MM.1S (cell line): ENCODE results near the gene ZNF236.

Source experiments
- DNase-seq: peaks from one replicate; pipeline ENCODE4 v3.0.0-alpha.2; 2015
- H2AFZ ChIP-seq: fragments of 300-600 bp; sonication (generic); 2 replicates; pipeline ENCODE4 v1.6.0; 2016; ENCODE audit warnings: antibody characterized with exemption, low read length
- H3F3A ChIP-seq: fragments of 300-600 bp; sonication (generic); 2 replicates; pipeline ENCODE4 v1.6.1; 2016; ENCODE audit warnings: mild to moderate bottlenecking, antibody characterized with exemption, low read length, moderate library complexity, mixed read lengths; ENCODE audit not compliant: insufficient read depth
- H3K27ac ChIP-seq: fragments of 300-600 bp; sonication (generic); 2 replicates; pipeline ENCODE4 v1.5.1; 2016; ENCODE audit warnings: mild to moderate bottlenecking, low read length
- H3K27me3 ChIP-seq: fragments of 300-600 bp; sonication (generic); replicated peaks from 2 replicates; pipeline ENCODE4 v1.6.0; 2016; ENCODE audit warnings: low read length; ENCODE audit not compliant: insufficient read depth
- H3K36me3 ChIP-seq: fragments of 300-600 bp; sonication (generic); replicated peaks from 2 replicates; pipeline ENCODE4 v1.6.1; 2016; ENCODE audit warnings: mild to moderate bottlenecking, low read length, mixed read lengths; ENCODE audit not compliant: insufficient read depth
- H3K4me1 ChIP-seq: fragments of 300-600 bp; sonication (generic); 2 replicates; pipeline ENCODE4 v1.6.1; 2016; ENCODE audit warnings: low read length, mixed read lengths
- H3K4me2 ChIP-seq: fragments of 300-600 bp; sonication (generic); 2 replicates; pipeline ENCODE4 v1.6.0; 2016; ENCODE audit warnings: low read depth, low read length
- H3K4me3 ChIP-seq: fragments of 300-600 bp; sonication (generic); 2 replicates; pipeline ENCODE4 v1.5.1; 2016; ENCODE audit warnings: low read length, mixed read lengths
- H3K79me2 ChIP-seq: fragments of 300-600 bp; sonication (generic); 2 replicates; pipeline ENCODE4 v1.6.1; 2016; ENCODE audit warnings: mixed run types, low read length, mixed read lengths
- H3K9ac ChIP-seq: fragments of 300-600 bp; sonication (generic); 2 replicates; pipeline ENCODE4 v1.6.1; 2016; ENCODE audit warnings: low read length, mixed read lengths
- H3K9me2 ChIP-seq: fragments of 300-600 bp; sonication (generic); replicated peaks from 2 replicates; pipeline ENCODE4 v1.6.1; 2016; ENCODE audit warnings: mild to moderate bottlenecking, low read length, mixed read lengths; ENCODE audit not compliant: insufficient read depth
- H3K9me3 ChIP-seq: fragments of 300-600 bp; sonication (generic); replicated peaks from 2 replicates; pipeline ENCODE4 v1.6.1; 2016; ENCODE audit warnings: mild to moderate bottlenecking, low read length, mixed read lengths; ENCODE audit not compliant: insufficient read depth
- H4K20me1 ChIP-seq: fragments of 300-600 bp; sonication (generic); 2 replicates; pipeline ENCODE4 v1.6.1; 2016; ENCODE audit warnings: mild to moderate bottlenecking, low read length, moderate library complexity, mixed read lengths; ENCODE audit not compliant: insufficient read depth
- EZH2 ChIP-seq: fragments of 300-600 bp; sonication (generic); optimal IDR thresholded peaks from 2 replicates; pipeline ENCODE3; 2017; ENCODE audit warnings: low read depth, mild to moderate bottlenecking, antibody characterized with exemption, low read length, mixed read lengths
- EZH2phosphoT487 ChIP-seq: fragments of 300-600 bp; sonication (generic); IDR thresholded peaks from 2 replicates; pipeline ENCODE4 v1.6.1; 2018; ENCODE audit warnings: antibody characterized with exemption, low read length
- TF ChIP-seq, protein P1 (sequence below): fragments of 300-600 bp; sonication (generic); IDR thresholded peaks from 2 replicates; pipeline ENCODE4 v1.5.1; 2016; ENCODE audit warnings: antibody characterized with exemption, low read length, mixed read lengths

The ZNF236 gene

DNA sequence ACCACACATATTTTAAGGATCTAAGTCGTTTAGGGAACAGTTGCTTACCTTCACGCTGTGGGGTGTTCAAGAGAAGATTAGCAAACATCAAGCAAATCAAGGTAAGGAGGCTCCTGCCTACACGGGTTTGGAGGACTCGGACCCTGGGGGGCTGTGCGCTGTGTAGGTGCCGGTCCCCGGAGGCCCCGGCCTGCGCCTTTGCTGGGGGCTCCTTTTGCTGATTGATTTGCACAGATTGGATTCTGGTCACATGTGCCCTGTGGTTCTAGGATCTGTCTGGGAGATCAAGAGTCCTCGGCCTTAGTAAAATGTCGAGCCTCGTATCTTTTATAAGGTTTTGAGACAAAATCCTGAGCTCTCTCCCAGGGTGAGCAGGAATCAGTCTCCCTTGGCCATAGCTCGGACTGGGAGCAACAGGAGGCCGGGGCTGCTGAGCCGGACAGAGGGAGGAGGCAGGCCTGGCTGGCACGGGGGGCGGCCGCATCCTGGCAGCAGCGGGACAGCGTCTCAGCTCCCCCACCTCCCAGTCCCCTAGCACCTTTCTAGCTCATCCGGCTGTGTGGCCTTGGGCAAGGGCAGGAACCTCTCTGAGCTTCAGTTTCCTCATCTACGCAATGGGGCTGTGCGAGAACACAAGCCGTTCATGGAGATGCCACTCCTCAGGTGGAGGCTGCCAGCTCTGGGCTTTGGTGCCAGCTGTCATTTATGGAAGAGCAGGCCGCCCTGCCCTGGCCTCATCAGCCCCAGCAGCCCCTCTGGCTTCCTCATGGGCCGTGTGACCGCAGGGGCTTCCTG lies 163.0 kb downstream of the ZNF236 start:
- TF ChIP-seq, protein P1, sequence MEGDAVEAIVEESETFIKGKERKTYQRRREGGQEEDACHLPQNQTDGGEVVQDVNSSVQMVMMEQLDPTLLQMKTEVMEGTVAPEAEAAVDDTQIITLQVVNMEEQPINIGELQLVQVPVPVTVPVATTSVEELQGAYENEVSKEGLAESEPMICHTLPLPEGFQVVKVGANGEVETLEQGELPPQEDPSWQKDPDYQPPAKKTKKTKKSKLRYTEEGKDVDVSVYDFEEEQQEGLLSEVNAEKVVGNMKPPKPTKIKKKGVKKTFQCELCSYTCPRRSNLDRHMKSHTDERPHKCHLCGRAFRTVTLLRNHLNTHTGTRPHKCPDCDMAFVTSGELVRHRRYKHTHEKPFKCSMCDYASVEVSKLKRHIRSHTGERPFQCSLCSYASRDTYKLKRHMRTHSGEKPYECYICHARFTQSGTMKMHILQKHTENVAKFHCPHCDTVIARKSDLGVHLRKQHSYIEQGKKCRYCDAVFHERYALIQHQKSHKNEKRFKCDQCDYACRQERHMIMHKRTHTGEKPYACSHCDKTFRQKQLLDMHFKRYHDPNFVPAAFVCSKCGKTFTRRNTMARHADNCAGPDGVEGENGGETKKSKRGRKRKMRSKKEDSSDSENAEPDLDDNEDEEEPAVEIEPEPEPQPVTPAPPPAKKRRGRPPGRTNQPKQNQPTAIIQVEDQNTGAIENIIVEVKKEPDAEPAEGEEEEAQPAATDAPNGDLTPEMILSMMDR = no peak
- no peak for TF ChIP-seq EZH2phosphoT487
- no peak for TF ChIP-seq EZH2
- Histone ChIP-seq H3K4me3 (no peak overlapping the region), H3F3A (no peaks in the 10 kb centered on the region), H3K27ac (no peak overlapping the region), H3K9me3 (no peaks in the 10 kb centered on the region), H2AFZ (no peak overlapping the region), H3K9me2 (no peaks in the 10 kb centered on the region), H4K20me1 (no peaks in the 10 kb centered on the region), H3K27me3 (no peaks in the 10 kb centered on the region), H3K79me2 (no peaks in the 10 kb centered on the region), H3K9ac (no peak overlapping the region), H3K4me1 (no peaks in the 10 kb centered on the region), H3K36me3 (no peaks in the 10 kb centered on the region), H3K4me2 (no peak overlapping the region)
- no peak for DNase-seq

DNA sequence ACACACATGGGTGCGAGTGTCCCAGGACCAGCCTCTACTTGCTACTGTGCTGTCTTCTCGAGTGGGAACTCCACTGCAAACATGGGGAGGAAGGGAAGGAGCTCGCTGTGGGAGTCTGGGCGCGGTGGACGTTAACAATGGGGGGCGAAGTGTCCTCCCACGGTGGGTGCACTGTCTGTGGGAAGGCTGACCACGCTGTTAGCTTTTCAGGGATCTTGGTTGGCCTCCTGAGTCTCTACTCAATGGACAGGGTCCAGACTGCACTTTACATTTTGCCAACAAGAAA lies 163.5 kb downstream of the ZNF236 start:
- H3K4me1 ChIP-seq = no peaks in the 10 kb centered on the region
- H3K9me3 ChIP-seq = no peaks in the 10 kb centered on the region
- no peak overlapping the region for H3K27ac ChIP-seq
- H2AFZ ChIP-seq = no peak overlapping the region
- no peaks in the 10 kb centered on the region for H3K36me3 ChIP-seq
- no peaks in the 10 kb centered on the region for H3F3A ChIP-seq
- no peaks in the 10 kb centered on the region for H4K20me1 ChIP-seq
- H3K9me2 ChIP-seq = no peaks in the 10 kb centered on the region
- no peak for DNase-seq
- no peak overlapping the region for H3K4me2 ChIP-seq
- H3K27me3 ChIP-seq = no peaks in the 10 kb centered on the region
- no peak overlapping the region for H3K9ac ChIP-seq
- no peak overlapping the region for H3K4me3 ChIP-seq
- no peaks in the 10 kb centered on the region for H3K79me2 ChIP-seq
- TF ChIP-seq EZH2 (no peak), EZH2phosphoT487 (no peak)
- TF ChIP-seq, protein P1 = no peak

GRCh38 chr18:76986406-76986805 lies 164.0 kb downstream of the ZNF236 start:
- Histone ChIP-seq H3K27ac (no peak overlapping the region), H3K9ac (no peak overlapping the region), H3F3A (no peaks in the 10 kb centered on the region), H2AFZ (no peak overlapping the region), H3K27me3 (no peaks in the 10 kb centered on the region), H3K4me3 (no peak overlapping the region), H3K9me3 (no peaks in the 10 kb centered on the region), H4K20me1 (no peaks in the 10 kb centered on the region), H3K36me3 (no peaks in the 10 kb centered on the region), H3K9me2 (no peaks in the 10 kb centered on the region), H3K79me2 (no peaks in the 10 kb centered on the region), H3K4me2 (no peak overlapping the region), H3K4me1 (no peaks in the 10 kb centered on the region)
- DNase-seq = no peak
- TF ChIP-seq, protein P1 = no peak
- TF ChIP-seq EZH2phosphoT487 (no peak), EZH2 (no peak)
